DOHH2 (cell line): ENCODE data around the gene UBASH3A.

Experiments
- CTCF ChIP-seq: fragments of 200-600 bp; sonication (generic); IDR thresholded peaks from one replicate; pipeline ENCODE4 v1.5.1; 2014; ENCODE audit warnings: antibody characterized with exemption, mild to moderate bottlenecking, low read depth, low read length; ENCODE audit not compliant: poor library complexity, severe bottlenecking
- EZH2phosphoT487 ChIP-seq: fragments of 200-600 bp; sonication (generic); IDR thresholded peaks from 2 replicates; pipeline ENCODE4 v1.6.1; 2017; ENCODE audit warnings: borderline replicate concordance, mild to moderate bottlenecking, antibody characterized with exemption, low read length, moderate library complexity, mixed read lengths

- TF ChIP-seq CTCF = no peak
- TF ChIP-seq EZH2phosphoT487 = no peak
These were observed 88.5 kb downstream of the UBASH3A start for GRCh38 chr21:42492201-42492600.
